GM06990 (cell line): ENCODE measurements around the gene LDLRAD4.

Experiments
- DNase-seq: peaks from one replicate; pipeline ENCODE4 v3.0.0-alpha.2; 2011; ENCODE audit not compliant: insufficient read length; ENCODE audit errors: extremely low read depth
- H3K27me3 ChIP-seq: replicated peaks from 2 replicates; pipeline ENCODE4 v1.6.0; 2011; ENCODE audit warnings: low read length; ENCODE audit not compliant: control insufficient read depth, insufficient read depth
- H3K36me3 ChIP-seq: 2 replicates; pipeline ENCODE4 v1.5.1; 2011; ENCODE audit warnings: low read length; ENCODE audit not compliant: control insufficient read depth, insufficient read depth
- H3K4me3 ChIP-seq: replicated peaks from 2 replicates; pipeline ENCODE4 v1.5.1; 2011; ENCODE audit warnings: low read depth, mild to moderate bottlenecking, control low read depth, low read length
- TF ChIP-seq, protein P1 (sequence below): IDR thresholded peaks from 2 replicates; pipeline ENCODE4 v1.5.1; 2011; ENCODE audit warnings: low read length, control low read depth, mild to moderate bottlenecking, inconsistent platforms; ENCODE audit not compliant: insufficient read depth, poor library complexity, severe bottlenecking

The LDLRAD4 gene

DNA sequence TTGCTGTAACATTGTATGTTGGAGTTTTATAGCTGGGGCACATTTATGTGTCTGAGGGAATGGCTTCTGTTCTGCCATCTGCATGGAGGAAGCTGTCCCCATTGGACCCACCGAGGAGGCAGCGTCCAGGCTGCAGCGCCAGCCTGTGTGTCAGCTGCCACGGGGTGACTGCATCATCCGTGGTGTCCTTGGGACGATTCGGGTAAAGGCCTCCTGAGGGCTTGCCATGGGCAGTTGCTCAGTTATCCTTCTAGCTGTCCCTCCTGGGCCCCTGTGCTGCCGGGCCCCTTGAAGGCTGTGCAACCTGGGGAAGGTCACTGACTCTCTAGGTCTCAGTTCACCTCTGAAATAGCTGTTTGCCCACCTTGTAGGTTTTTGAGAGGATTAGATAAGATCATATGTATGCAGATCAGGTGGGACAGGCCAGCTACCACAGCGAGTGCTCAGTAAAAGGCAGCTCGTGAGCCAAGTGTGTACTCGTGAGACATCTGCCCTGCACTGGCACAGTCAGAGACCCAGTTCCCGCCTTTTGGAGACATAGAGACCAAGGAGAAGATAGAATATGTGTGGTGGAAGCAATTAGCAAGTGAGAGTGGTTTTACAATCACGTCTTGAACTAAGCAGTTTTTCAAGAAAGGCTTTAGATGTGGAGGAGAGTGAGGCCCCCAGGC lies 10.6 kb downstream of the LDLRAD4 start:
- TF ChIP-seq, protein P1, sequence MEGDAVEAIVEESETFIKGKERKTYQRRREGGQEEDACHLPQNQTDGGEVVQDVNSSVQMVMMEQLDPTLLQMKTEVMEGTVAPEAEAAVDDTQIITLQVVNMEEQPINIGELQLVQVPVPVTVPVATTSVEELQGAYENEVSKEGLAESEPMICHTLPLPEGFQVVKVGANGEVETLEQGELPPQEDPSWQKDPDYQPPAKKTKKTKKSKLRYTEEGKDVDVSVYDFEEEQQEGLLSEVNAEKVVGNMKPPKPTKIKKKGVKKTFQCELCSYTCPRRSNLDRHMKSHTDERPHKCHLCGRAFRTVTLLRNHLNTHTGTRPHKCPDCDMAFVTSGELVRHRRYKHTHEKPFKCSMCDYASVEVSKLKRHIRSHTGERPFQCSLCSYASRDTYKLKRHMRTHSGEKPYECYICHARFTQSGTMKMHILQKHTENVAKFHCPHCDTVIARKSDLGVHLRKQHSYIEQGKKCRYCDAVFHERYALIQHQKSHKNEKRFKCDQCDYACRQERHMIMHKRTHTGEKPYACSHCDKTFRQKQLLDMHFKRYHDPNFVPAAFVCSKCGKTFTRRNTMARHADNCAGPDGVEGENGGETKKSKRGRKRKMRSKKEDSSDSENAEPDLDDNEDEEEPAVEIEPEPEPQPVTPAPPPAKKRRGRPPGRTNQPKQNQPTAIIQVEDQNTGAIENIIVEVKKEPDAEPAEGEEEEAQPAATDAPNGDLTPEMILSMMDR, result no peak
- Histone ChIP-seq H3K27me3 (peaks cover 1% of the 10 kb centered on the region; the same call in 1 of the 2 replicates), H3K4me3 (no peak overlapping the region), H3K36me3 (no peaks in the 10 kb centered on the region)
- no peak for DNase-seq

DNA sequence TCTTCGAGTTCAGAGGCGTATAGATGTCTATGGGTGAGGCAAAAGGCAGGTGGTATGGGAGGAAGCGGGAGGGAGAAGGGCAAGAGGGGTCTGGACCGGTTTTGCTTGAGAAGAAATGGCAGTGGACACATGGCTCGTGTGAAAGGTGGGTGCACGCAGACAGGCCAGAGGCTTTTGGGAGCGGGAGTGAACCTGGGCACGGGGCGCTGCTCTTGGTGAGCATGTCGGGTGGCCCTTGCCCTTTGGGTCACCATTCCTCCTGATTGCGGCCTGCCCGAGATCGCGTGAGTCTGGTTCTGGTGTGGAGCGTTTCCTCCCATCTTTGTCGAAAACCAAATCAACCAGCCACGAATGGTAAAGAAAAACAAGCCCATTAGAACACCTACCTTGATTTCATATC lies 12.6 kb downstream of the LDLRAD4 start:
- Histone ChIP-seq H3K27me3 (peaks cover 1% of the 10 kb centered on the region; the same call in 1 of the 2 replicates), H3K4me3 (no peak overlapping the region), H3K36me3 (no peaks in the 10 kb centered on the region)
- DNase-seq, result no peak
- TF ChIP-seq, protein P1, result no peak

DNA sequence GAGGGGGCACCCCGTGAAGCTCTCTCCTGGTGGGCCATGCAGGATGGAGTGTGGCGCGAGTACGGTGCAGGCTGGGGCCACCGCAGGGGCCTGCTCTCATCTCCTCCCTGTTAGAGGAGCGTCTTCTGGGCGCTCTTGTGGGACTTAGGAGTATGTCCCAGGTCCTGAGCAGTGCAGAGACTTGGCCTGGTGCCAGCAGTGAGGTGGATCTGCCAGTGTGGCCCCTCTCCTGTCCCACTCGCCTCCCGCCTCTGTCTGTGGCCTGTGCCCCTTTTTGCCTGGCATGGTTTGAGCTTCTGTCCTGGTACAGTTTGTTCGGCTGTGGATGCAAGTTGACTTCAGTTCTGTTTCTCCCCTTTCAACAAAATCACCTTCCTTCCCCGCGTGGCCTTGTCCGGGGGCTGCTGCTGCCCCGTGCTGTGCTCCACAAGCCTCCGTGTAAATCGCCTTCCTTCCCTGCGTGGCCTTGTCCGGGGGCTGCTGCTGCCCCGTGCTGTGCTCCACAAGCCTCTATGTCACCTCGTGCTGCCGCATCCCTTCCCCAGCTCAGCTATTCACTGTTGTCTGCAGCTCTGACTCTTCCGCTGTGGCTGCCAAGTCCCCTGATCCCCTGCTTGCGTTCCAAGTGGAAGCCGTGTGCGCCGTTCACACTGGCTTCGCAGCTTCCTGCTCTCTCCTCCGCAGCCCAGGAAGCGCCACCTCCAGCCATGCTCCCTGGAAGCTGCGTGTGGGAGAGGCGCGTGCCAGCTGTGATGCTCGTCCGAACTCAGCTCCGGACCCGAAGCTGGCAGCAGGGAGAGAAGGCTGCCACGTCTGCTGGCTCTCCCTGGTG lies 13.7 kb downstream of the LDLRAD4 start:
- Histone ChIP-seq H3K4me3 (no peak overlapping the region), H3K27me3 (peaks cover 1% of the 10 kb centered on the region), H3K36me3 (no peaks in the 10 kb centered on the region)
- TF ChIP-seq, protein P1, result no peak
- DNase-seq, result no peak

DNA sequence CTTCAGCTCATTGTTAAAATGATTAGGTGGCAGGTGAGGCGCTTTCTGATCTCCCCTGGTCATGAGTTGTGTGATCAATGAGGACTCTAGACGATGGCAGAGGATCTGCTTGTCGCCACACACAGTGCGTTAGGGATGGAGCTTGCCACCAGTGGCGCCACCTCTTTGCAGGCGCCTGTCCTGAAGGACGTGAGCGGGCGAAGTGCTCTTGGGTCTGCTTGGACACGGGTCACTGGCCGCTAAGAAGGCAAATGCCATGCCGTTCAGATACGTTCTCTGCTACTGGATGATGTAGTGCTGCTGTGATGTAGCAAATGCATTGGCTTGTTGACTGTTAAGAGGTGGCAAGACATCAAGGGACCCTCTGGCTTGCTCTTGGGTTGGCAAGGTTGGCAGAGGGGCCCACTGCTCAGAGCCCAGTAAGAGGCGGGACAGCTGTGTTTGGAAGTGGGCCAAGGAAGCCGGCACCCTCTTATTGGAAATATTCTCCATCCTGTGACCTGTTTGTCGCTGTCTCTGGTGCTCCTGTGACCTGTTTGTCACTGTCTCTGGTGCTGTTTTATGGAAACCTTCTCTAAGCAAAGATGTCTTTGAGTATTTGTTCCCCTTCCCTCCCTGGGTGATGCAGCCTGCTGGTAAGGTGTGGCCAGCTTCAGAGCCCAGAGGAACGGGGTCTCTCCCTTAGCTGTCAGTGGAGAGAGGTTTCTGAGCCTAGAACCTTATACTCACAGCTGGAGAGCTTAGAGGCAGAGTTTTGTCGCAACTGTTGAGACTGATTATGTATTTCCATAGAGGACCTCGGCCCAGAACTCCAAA lies 14.6 kb downstream of the LDLRAD4 start:
- H3K4me3 ChIP-seq, result no peak overlapping the region
- TF ChIP-seq, protein P1, result no peak
- no peak for DNase-seq
- no peaks in the 10 kb centered on the region for H3K36me3 ChIP-seq
- H3K27me3 ChIP-seq, result peaks cover 1% of the 10 kb centered on the region

DNA sequence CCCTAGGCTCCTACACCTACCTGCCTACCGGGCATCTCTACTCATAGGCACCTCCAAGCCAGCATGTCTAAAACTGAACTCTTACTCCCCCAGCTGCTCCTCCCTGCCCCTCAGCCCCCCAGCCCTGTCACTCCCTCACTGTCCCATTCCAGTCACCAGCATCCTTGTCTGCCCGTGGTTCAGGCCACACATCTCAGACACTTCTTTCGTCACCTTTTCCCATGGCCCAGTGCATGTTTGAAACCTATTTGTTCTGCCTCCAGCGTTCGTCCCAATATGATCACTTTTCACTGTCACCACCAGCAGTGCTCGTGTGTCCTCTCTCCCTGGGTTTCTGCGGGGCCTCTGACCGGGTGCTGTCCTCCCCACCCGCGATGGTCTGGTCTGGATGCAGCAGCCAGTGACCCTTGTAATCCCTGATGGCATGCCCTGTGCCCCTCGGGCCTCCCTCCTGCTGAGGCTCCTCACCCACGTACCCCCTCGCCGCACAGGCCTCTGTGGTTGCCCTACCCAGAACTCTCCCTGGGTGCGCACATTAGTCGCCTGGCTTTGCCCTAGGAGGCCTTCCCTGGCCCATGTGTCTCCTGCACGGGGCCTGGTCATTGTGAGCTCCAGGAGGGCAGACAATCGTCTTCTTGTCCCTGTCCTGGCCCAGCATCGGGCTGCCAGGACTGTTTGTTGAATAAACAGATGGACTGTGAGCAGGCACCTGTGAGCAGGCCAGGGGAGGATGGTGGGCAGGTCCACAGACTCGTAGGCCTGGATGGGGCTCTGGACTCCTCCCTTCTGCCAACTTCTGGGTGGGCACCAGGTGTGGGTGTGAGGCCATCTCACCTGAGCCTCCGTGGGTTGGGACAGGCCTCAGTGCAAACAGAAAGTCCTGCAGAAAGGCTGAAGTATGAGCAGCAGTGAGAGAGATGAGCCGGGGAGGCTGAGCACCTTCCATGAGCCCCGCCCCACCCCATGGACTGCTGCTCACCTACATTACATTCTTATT lies 15.5 kb downstream of the LDLRAD4 start:
- H3K36me3 ChIP-seq, result no peaks in the 10 kb centered on the region
- no peak for DNase-seq
- TF ChIP-seq, protein P1, result no peak
- no peak overlapping the region for H3K4me3 ChIP-seq
- H3K27me3 ChIP-seq, result peaks cover 1% of the 10 kb centered on the region
